OCI-LY7 (cell line): ENCODE data around the gene CKAP2L. TPM values are rescaled to one million over a fixed set of nuclear protein-coding genes. Genes with fewer than 3 reads are reported as not detected.

ENCODE experiments used
- BruUV-seq: library from RNA; stranded (reverse); fragments of 400-500 nt; replicated peaks from 2 replicates; lab custom pipeline; 2021; lab: Mats Ljungman, UMichigan
- CTCF ChIA-PET: fragments of 300-600 bp; sonication (Branson Sonifier 250); formaldehyde crosslinking; loops from one replicate; lab custom pipeline; 2022; ENCODE audit warnings: antibody characterized with exemption; ENCODE audit not compliant: unreplicated experiment; lab: Charles Lee
- POLR2A ChIA-PET: fragments of 300-600 bp; sonication (Branson Sonifier 250); formaldehyde crosslinking; loops from one replicate; lab custom pipeline; 2022; ENCODE audit warnings: antibody characterized with exemption; lab: Charles Lee
- DNase-seq: peaks from one replicate; pipeline ENCODE4 v3.0.0-alpha.2; 2015; ENCODE audit warnings: low spot score
- H2AFZ ChIP-seq: fragments of 200-600 bp; sonication (generic), shearing (Covaris generic); 2 replicates; pipeline ENCODE4 v1.6.1; 2014; ENCODE audit warnings: mild to moderate bottlenecking, antibody characterized with exemption, low read length, moderate library complexity
- H3K27ac ChIP-seq: fragments of 200-600 bp; sonication (generic); 2 replicates; pipeline ENCODE4 v1.5.1; 2014; ENCODE audit warnings: mixed run types, low read depth, mild to moderate bottlenecking, moderate library complexity, low read length, inconsistent platforms; ENCODE audit not compliant: poor library complexity, severe bottlenecking
- H3K36me3 ChIP-seq: fragments of 200-600 bp; sonication (generic); 2 replicates; pipeline ENCODE4 v1.6.1; 2014; ENCODE audit warnings: mild to moderate bottlenecking, antibody characterized with exemption, low read length, moderate library complexity, mixed read lengths; ENCODE audit not compliant: insufficient read depth
- H3K4me1 ChIP-seq: fragments of 200-600 bp; sonication (generic); 2 replicates; pipeline ENCODE4 v1.5.1; 2014; ENCODE audit warnings: mild to moderate bottlenecking, low read length; ENCODE audit not compliant: insufficient read depth, poor library complexity, severe bottlenecking
- H3K4me2 ChIP-seq: fragments of 200-600 bp; sonication (generic); 2 replicates; pipeline ENCODE4 v1.6.1; 2014; ENCODE audit warnings: mild to moderate bottlenecking, low read length
- H3K4me3 ChIP-seq: fragments of 200-600 bp; sonication (generic); 2 replicates; pipeline ENCODE4 v1.5.1; 2014; ENCODE audit warnings: mild to moderate bottlenecking, low read depth, low read length; ENCODE audit not compliant: poor library complexity, severe bottlenecking
- H3K79me2 ChIP-seq: fragments of 200-600 bp; sonication (generic); 2 replicates; pipeline ENCODE4 v1.6.1; 2016; ENCODE audit warnings: low read depth, mild to moderate bottlenecking, low read length, moderate library complexity, mixed read lengths; ENCODE audit not compliant: insufficient read depth
- H3K9me2 ChIP-seq: fragments of 200-600 bp; sonication (generic); 2 replicates; pipeline ENCODE4 v1.6.1; 2016; ENCODE audit warnings: mild to moderate bottlenecking, low read length, mixed read lengths; ENCODE audit not compliant: insufficient read depth
- H3K9me3 ChIP-seq: fragments of 200-600 bp; sonication (generic); 2 replicates; pipeline ENCODE4 v1.6.1; 2014; ENCODE audit warnings: mild to moderate bottlenecking, mixed run types, low read length, mixed read lengths
- H4K20me1 ChIP-seq: fragments of 200-600 bp; sonication (generic); 2 replicates; pipeline ENCODE4 v1.6.1; 2014; ENCODE audit warnings: mild to moderate bottlenecking, antibody characterized with exemption, low read length, moderate library complexity, mixed read lengths; ENCODE audit not compliant: insufficient read depth
- CTCF ChIP-seq: fragments of 200-600 bp; sonication (generic); conservative IDR thresholded peaks from 2 replicates; pipeline ENCODE4 v1.5.1; 2014; ENCODE audit warnings: mild to moderate bottlenecking, antibody characterized with exemption, low read length, moderate library complexity, mixed read lengths
- EZH2phosphoT487 ChIP-seq: fragments of 200-600 bp; sonication (generic); IDR thresholded peaks from 2 replicates; pipeline ENCODE4 v1.6.1; 2018; ENCODE audit warnings: low read depth, borderline replicate concordance, mild to moderate bottlenecking, mixed run types, antibody characterized with exemption, low read length, moderate library complexity, mixed read lengths
- intact Hi-C: fragments of 100-400 bp; cut with micrococcal nuclease; formaldehyde crosslinking; loops from one replicate; pipeline ENCODE4 v1.10.0; 2022; ENCODE audit not compliant: unreplicated experiment
- total RNA-seq, 2 experiments: library from RNA; depleted of rRNA in 1 of 2; stranded (reverse); fragments of >200 nt in 1 of 2; shearing (Covaris generic) in 1 of 2; gene quantifications; 2 replicates each; pipeline ENCODE4 v1.2.3, GENCODE V29; 2014 to 2022

The CKAP2L gene
- total RNA-seq, 2 experiments from 2014 or later: 31.8 to 61.8 TPM

- CTCF ChIA-PET: no interaction called here
- Histone ChIP-seq H3K4me1 (peaks cover 5% of the 10 kb centered on the region), H3K4me2 (no peak overlapping the region), H3K36me3 (no peaks in the 10 kb centered on the region), H3K79me2 (no peaks in the 10 kb centered on the region), H3K9me2 (no peaks in the 10 kb centered on the region), H3K4me3 (no peak overlapping the region), H3K9me3 (no peaks in the 10 kb centered on the region), H4K20me1 (no peaks in the 10 kb centered on the region), H2AFZ (no peak overlapping the region), H3K27ac (no peak overlapping the region)
- no TSS peak for BruUV-seq
- no peak for DNase-seq
- intact Hi-C loops: loop anchor here (5.0 kb wide), 2 partner anchors 36 to 246 kb away; partner anchors contain the start of gene TTL
- TF ChIP-seq CTCF (no peak), EZH2phosphoT487 (no peak)
- POLR2A ChIA-PET: interaction anchor here (0.5 to 1.6 kb wide), 2 partner anchors 12 to 102 kb away, joined by 4 read pairs; no protein-coding TSS in a partner anchor
Observed at GRCh38 chr2:112728378-112729175, 35.8 kb downstream of the CKAP2L start.

- no peak overlapping the region for H3K27ac ChIP-seq
- H2AFZ ChIP-seq: no peak overlapping the region
- no peaks in the 10 kb centered on the region for H3K36me3 ChIP-seq
- intact Hi-C loops: loop anchor here (5.0 kb wide), 2 partner anchors 36 to 246 kb away; partner anchors contain the start of gene TTL
- ChIA-PET CTCF (no interaction called here), POLR2A (interaction anchor here (0.9 to 1.6 kb wide), 2 partner anchors 101 to 729 kb away, joined by 4 read pairs; no protein-coding TSS in a partner anchor)
- no peak overlapping the region for H3K4me2 ChIP-seq
- no peaks in the 10 kb centered on the region for H3K9me2 ChIP-seq
- DNase-seq: no peak
- TF ChIP-seq EZH2phosphoT487: no peak
- TF ChIP-seq CTCF: no peak
- no TSS peak for BruUV-seq
- H3K4me1 ChIP-seq: peaks cover 5% of the 10 kb centered on the region
- H4K20me1 ChIP-seq: no peaks in the 10 kb centered on the region
- no peaks in the 10 kb centered on the region for H3K79me2 ChIP-seq
- no peak overlapping the region for H3K4me3 ChIP-seq
- H3K9me3 ChIP-seq: no peaks in the 10 kb centered on the region
Observed at GRCh38 chr2:112728029-112728362, 36.4 kb downstream of the CKAP2L start.
